PFSK-1 (cell line): ENCODE results near the gene CACNB1.

Source experiments
- POLR2AphosphoS5 ChIP-seq: IDR thresholded peaks from 2 replicates; pipeline ENCODE4 v1.6.1; 2012; ENCODE audit warnings: low read depth, mild to moderate bottlenecking, control low read depth, low read length, moderate library complexity
- TAF1 ChIP-seq: IDR thresholded peaks from 2 replicates; pipeline ENCODE4 v1.6.1; 2012; ENCODE audit warnings: low read length, control low read depth, borderline replicate concordance; ENCODE audit not compliant: insufficient read depth

GRCh38 chr17:39151150-39151942 is 46.1 kb downstream of the CACNB1 start, which contains the start of gene PLXDC1:
- TF ChIP-seq POLR2AphosphoS5 (no peak), TAF1 (no peak)
